NCI-H460 (cell line): ENCODE results near the gene CRABP2. TPM values are rescaled to one million over a fixed set of nuclear protein-coding genes. Genes with fewer than 3 reads are reported as not detected.

Experiments used
- DNase-seq: peaks from one replicate; pipeline ENCODE4 v3.0.0-alpha.2; 2016; ENCODE audit warnings: low read depth; ENCODE audit errors: extremely low read depth
- total RNA-seq: library from RNA; depleted of rRNA; stranded (reverse); fragments of >200 nt; shearing (Covaris generic); gene quantifications from 2 replicates; pipeline ENCODE4 v1.2.3, GENCODE V29; 2014

Gene CRABP2
- total RNA-seq, 1 experiment from 2014 or later, result 1.2 TPM

- no peak for DNase-seq
Observed at GRCh38 chr1:156692925-156693847, 12.2 kb downstream of the CRABP2 start.

- no peak for DNase-seq
Observed at GRCh38 chr1:156692441-156692924, 12.9 kb downstream of the CRABP2 start.

DNA sequence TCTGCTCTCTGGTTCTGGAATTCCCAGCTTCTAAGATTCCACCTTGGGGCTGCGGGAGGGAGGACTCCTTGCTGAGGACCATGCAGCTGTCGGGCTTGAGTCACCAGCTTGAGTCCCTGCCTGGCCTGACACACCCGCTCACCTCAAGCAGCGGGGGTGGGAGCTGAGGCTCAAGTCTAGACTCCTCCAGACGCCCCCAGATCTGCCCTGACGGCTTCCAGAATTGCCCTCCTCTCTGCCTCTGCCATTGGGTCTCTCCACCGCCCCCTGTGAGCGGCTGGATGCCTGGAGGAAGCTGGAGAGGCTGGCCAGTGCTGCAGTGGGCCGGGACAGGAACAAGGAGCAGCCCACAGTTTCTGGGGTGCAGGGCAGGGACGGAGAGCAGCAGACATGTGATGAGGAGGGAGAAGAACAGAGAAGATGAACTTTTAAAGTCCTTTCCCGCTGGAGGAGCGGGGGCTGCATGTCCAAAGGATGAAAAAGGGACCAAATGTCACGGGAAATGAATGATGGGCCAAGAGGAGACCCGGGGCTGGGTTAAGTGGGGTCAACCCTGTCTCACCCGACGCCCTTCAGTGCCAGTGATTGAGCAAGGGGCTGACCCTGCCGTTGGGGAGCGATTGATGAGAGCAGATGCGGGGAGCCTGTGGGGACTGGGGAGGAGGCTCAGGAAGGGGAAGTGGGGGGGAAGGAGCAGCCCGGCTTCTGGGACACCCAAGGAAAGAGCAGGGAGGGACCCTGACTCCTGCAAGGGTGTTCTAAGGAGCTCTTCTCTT lies 13.5 kb downstream of the CRABP2 start:
- DNase-seq, result no peak

DNA sequence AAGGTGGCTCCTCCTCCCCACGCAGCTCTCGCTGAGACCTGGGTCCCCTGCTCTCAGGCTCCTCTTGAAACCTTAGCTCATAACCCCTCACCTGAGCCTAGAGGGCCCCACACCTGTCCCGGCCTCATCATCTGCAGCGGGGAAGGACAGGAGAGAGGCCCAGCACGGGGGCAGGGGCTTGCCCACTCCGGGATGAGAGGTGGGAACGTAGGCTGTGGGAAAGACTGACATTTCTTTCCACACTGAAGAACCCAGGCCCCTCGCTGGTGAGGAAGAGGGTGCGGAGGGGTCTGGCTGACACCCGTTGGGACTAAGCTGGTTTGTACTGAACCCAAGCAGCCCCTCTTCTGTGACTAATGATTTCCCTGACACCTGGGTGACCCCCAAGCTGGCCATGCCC lies 14.2 kb downstream of the CRABP2 start:
- DNase-seq, result no peak

GRCh38 chr1:156690675-156691036 lies 14.7 kb downstream of the CRABP2 start:
- no peak for DNase-seq

DNA sequence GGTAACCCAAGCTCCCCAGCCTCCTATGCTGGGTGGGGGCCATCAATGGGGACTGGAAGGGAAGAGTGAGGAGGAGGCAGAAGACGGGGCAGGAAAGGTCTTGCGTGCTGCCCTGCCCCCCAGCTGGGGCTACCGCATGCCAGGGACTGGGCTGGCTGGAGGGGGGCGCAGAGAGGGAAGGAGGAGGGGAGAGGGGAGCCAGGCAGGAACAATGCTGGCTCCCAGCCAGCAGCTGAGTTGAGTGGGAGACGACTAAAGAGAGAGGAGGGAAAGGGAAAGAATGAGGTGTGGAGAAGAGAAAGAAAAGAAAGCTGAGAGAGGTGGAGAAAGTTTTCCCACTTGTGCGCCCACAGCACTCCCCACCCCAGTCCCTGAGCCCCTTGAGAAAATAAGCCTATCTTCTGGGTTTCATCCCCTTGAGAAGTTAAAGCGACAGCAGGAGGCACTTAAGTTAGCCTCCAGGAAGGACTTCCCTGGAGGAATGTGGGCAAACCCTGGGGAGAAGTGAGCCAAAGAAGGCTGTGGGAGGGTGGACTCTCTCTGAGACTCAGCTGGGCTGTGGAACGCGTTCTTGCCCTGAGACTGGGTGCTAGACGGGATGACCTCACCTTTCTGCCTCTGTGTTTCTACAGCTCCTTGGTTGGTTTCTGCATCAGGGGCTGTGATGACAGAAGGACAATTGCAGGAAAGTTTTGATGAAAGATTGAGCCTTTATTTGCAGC lies 15.3 kb downstream of the CRABP2 start:
- no peak for DNase-seq

- peak; percentile 91 for DNase-seq
Observed at GRCh38 chr1:156689035-156689952, 16.1 kb downstream of the CRABP2 start.

- no peak for DNase-seq
Observed at GRCh38 chr1:156684227-156684782, 21.1 kb downstream of the CRABP2 start.

- no peak for DNase-seq
Observed at GRCh38 chr1:156682166-156682890, 23.1 kb downstream of the CRABP2 start.

GRCh38 chr1:156681196-156681960 lies 24.0 kb downstream of the CRABP2 start:
- no peak for DNase-seq

DNA sequence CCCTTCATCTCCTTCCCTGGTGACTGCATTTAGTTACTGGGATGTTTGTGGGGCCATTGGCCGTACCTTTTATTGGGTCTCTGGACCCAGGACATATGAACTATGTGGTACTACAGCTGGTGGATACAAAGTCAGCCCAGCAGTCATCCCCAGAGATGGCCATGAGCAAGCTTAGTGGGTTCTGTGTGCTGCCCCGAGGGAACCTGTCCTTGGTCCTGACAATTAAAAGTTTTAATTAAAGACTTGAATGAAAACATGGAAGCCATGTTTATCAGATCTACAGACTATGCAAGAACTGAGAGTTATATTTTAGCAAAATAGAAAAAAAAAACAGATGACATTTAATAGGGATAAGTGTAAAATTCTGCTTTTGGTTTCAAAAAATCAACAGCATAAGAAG lies 25.3 kb downstream of the CRABP2 start:
- no peak for DNase-seq

- DNase-seq, result peak; percentile 83
Observed at GRCh38 chr1:156677616-156678596, 27.5 kb downstream of the CRABP2 start.

DNA sequence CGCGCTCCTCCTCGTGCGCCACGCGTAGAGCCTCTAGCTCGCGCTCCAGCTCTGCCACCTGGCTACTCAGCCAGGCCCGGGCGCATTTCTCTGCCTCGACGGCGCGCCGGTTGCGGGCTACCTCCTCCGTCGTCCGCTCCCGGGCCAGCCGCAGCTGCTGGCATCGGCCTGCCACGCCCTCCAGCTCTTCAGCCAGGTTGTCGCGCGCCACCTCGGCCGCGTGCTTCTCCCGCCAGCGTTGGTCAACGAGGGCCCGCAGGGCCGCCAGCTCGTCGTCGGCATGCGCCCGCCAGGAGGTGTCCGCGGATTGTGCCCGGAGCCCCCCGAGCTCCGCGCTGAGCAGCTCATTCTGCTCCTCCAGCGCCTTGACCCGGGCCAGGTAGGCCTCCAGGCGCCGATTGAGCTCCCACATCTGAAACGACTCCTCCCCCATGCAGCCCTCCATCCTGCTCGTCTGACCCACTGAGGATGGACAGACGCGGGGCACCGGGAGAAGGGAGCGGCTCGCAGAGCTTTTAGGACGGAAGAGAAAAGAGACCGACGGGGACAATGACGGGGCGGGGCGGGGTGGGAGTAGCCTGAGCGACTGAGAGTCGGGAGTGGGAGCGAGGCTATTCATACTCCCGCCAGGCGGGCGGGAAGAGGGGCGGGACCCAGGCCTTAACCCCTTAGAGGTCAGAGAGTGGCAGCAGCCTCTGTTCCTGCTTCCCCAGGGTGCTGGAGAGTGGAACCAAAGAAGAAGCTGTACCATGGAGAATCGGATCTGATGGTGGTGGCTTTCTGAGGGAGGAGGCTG lies 28.4 kb downstream of the CRABP2 start, which contains the start of gene NES:
Gene NES, minus strand, starts transcription at position 588 of the 796 bp plus-strand sequence. Its CDS starts 143 bp downstream, at position 445.
- no peak for DNase-seq

- no peak for DNase-seq
Observed at GRCh38 chr1:156676114-156676819, 29.1 kb downstream of the CRABP2 start.
